Ovary (tissue), 3 donors: Measurements from ENCODE around the gene ATP5MG.

Experiments
- POLR2A ChIP-seq: fragments of 450-650 bp; IDR thresholded peaks from one replicate; pipeline ENCODE4 v1.6.1; 2017; ENCODE audit warnings: antibody characterized with exemption, mild to moderate bottlenecking, moderate library complexity
- TF ChIP-seq, protein P1 (sequence below), 3 donors: fragments of 450-650 bp in 2 of 3; fragments of 200-600 bp in 1 of 3; IDR thresholded peaks; one replicate each; pipeline versions ENCODE4 v1.5.1 to v1.8.0; 2016 to 2022; ENCODE audit warnings: antibody characterized with exemption in 3 of 3, mild to moderate bottlenecking in 1 of 3
- donor health status: DM: no; HTN: no; CAD: no.

DNA sequence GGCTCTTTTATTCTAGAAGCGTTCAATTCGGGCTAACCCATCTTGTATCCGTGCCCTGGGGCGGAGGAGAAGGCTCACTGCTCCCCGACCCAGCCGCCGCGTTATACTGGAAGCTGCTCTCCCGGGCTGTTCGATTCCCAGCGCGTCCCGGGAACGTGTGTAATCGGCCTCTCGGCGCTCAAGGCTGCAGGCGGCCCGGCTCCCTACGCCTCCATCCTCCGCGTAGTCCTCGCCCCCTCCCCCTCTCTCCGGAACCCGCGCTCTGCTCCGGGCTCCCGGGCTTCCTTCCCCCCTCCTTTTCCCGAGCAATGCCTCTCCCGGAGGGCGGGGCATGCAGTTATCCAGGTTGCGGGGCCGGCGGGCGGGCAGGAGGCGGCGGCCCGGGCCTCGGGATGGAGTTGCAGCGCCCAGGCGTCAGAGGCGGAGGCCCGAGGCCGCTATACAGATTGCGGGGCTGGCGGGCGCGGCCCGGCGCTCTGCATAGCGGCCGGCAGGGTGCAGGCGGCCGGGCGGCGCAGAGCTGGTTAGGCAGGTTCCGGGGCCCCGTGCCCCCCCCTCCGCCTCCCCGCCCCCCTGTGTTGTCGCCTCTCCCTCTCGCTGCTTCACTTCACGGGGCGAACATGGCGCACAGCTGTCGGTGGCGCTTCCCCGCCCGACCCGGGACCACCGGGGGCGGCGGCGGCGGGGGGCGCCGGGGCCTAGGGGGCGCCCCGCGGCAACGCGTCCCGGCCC lies 34.7 kb downstream of the ATP5MG start, which contains the start of gene KMT2A:
- TF ChIP-seq, protein P1, sequence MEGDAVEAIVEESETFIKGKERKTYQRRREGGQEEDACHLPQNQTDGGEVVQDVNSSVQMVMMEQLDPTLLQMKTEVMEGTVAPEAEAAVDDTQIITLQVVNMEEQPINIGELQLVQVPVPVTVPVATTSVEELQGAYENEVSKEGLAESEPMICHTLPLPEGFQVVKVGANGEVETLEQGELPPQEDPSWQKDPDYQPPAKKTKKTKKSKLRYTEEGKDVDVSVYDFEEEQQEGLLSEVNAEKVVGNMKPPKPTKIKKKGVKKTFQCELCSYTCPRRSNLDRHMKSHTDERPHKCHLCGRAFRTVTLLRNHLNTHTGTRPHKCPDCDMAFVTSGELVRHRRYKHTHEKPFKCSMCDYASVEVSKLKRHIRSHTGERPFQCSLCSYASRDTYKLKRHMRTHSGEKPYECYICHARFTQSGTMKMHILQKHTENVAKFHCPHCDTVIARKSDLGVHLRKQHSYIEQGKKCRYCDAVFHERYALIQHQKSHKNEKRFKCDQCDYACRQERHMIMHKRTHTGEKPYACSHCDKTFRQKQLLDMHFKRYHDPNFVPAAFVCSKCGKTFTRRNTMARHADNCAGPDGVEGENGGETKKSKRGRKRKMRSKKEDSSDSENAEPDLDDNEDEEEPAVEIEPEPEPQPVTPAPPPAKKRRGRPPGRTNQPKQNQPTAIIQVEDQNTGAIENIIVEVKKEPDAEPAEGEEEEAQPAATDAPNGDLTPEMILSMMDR (IDR thresholded peaks at IDR 0.05) = peak in 2 of 3 donors; percentile 60 to 99
- peak; percentile 50 for TF ChIP-seq POLR2A
